Measurements from ENCODE around the gene GOLGA6L10.

DNA sequence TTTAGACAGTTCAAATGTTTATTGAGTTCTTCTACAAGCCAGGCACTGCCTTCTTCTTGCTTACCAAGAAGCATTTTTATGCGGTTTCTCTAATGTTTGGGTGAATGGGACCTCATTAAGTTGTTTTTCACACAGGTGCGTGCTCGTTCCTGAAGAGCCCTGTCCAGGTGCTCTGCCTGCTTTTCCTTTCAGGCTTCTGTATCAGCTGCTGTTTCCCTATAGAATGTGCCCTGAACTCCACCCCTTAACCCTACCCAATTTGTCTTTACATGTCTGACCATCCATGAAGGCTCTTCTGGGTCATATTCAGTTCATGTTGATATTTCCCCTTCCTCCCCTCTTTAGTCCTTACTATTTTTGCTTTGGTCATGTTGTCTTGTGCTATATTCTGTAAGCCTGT, 22.4 kb upstream of the GOLGA6L10 start:
- TF ChIP-seq GATA3 (IDR thresholded peaks at IDR 0.05; ENCODE audit: low read depth, low read length) = no peak
- no peak for TF ChIP-seq GATA2 (IDR thresholded peaks at IDR 0.05; ENCODE audit: low read depth, low read length)

Measured in SH-SY5Y (cell line).